HG02973 (cell line): ENCODE results near the gene DCHS2.
"Not testable (repeated sequence)": the region's sequence is repeated elsewhere in the genome, so short reads cannot be mapped to it uniquely, and the experiment has no call there.

Experiments
- ATAC-seq: cut with Tn5 transposase; IDR thresholded peaks from one replicate; pipeline ENCODE4 v1.9.1; 2021; ENCODE audit warnings: moderate library complexity; ENCODE audit not compliant: unreplicated experiment

Gene DCHS2

GRCh38 chr4:154222875-154223274 is 268.7 kb downstream of the DCHS2 start:
- ATAC-seq, result no peak

GRCh38 chr4:154218051-154218450 is 273.5 kb downstream of the DCHS2 start:
- ATAC-seq, result no peak

GRCh38 chr4:154217384-154217783 is 274.2 kb downstream of the DCHS2 start:
- ATAC-seq, result not testable (repeated sequence)

DNA sequence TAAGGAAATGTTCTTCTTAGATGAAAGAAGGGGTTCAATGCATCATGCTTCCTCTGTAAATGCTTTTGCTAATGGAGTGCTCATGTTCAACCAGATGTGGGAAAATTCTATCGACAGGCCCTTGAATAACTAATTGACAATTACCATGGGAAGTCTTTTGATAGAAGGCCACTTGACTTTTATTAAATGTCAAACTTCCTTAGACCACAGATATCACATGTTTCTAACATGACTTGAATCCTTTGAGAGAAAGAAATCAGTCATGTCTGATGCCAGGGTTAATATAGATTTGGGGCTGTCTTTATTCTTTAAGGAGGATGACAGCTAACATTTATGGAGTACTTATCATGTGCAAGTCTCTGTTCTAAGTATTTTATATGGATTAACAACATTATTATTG is 280.1 kb downstream of the DCHS2 start:
- no peak for ATAC-seq

- ATAC-seq, result no peak
These were observed 283.2 kb downstream of the DCHS2 start for GRCh38 chr4:154208424-154208823.

DNA sequence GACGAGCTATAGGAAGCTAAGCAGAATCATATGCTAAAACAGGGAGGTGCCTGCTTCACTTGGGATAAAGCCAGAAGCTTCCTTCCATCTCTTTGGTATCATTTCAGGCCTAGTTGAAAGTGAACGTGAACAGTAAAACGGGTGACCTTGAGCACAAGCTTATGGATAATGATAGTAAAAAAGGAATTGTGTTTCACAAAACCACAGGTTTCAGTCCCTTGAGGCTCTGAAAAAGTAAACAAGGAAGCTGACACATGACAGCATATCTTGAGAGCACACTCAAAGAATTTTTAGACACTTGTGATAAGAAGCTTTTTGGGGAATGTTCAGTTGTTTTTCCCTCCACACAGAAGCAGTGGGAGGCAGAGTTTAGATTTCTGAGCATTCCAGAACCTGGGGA is 286.1 kb downstream of the DCHS2 start:
- no peak for ATAC-seq

DNA sequence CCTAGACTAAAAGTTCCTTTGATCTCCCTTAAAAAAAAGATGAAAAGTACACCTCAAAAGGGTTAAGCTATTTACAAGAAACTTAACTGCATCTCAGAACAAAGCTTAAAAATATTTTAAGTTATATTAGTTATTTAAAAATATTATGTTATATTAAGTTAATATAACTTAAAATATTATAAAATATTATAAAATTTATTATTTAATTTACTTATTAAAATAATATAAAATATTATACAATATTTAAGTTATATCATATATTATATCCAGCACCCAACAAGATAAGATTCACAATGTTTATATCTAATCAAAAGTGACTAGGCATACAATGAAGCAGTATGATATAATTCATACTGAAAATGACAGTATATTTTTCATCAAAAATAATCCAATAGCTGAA is 296.9 kb downstream of the DCHS2 start:
- ATAC-seq, result no peak

- ATAC-seq, result no peak
These were observed 299.0 kb downstream of the DCHS2 start for GRCh38 chr4:154192585-154192984.

DNA sequence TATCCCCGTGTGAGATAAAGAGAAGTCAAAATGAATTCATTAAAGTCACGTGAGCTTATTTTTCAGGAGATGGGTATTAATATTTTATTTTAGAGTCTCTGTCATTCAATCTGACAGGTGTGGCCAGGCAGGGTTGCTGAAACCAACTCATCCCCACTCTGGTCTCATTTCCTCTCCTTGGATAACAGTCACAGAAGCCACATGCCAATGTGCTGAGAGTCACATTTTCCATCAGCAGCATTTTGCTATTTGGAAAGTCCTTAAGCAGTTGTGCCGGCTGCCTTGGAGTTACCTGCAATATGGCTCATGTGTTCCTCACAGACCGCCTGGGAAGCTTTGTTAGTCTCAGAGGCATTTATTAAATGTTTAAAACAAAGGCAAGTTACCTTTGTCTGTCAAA is 302.3 kb downstream of the DCHS2 start:
- ATAC-seq, result no peak

DNA sequence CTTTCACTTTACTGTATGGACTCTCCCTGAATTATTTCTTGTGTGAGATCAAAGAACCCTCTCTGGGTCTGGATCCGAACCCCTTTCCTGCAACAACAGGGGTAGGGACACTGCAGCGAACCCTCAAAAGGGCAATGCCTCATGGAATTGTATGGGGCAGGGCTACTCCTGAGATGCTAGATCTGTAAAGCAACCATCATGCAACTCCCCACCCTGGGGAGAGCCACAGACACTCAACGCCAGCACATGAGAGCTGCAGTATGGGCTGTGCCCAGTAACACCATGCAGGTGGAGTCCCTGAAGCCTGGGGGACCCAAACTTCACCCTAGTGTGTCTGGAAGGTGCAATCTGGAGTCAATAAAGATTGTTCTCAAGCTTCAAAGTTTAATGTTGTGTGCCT is 304.7 kb downstream of the DCHS2 start:
- ATAC-seq, result no peak

GRCh38 chr4:154186035-154186434 is 305.6 kb downstream of the DCHS2 start:
- no peak for ATAC-seq

GRCh38 chr4:154184238-154184637 is 307.4 kb downstream of the DCHS2 start:
- no peak for ATAC-seq

DNA sequence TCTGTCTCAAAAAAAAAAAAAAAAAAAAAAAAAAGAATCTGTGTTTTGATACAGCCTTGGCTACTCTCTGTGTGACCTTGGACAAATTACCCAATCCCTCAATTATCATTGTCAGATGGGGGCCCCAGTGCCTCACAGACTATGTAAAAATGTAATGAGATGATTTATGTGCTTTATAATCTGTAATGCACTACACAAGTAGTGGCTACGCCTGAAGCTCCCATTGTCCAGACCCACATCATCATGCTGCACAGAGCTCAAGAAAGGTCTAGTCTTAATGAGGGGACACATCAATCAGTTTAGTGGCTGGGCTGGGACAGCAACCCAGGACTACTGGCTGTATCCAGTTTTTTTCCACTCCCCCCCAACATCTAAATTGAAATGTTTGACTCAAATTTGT is 308.3 kb downstream of the DCHS2 start:
- no peak for ATAC-seq
